ENCODE measurements around the gene TTC28. TPM values are rescaled to one million over a fixed set of nuclear protein-coding genes. Genes with fewer than 3 reads are reported as not detected.

Gene TTC28
- total RNA-seq, 1 experiment from 2014 or later, result not detected

DNA sequence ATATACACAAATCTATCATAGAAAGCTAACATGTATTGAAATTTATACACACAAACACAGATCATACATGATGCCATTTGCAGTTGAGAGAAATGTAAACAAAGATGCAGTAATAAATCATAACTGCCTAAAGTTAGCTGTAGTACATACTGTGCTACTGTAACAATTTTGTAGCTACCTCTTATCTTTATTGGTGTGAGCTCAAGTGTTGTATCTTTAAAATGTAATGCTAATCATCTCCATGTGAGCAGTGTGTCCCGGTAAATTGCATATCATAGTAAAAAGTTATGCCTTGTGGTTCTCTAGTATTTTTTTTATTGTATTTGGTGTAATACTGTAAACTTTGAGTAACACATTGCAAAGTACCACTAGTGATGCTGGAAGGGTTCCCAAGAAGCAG is 743.7 kb downstream of the TTC28 start:
- no peak for TF ChIP-seq CTCF (IDR thresholded peaks at IDR 0.05; ENCODE audit: unreplicated experiment)
- H3K9me3 Mint-ChIP-seq (ENCODE audit: unreplicated experiment), result no peaks in the 10 kb centered on the region
- H3K4me1 Mint-ChIP-seq (ENCODE audit: insufficient read depth, unreplicated experiment), result peaks cover 3% of the 10 kb centered on the region
- CTCF ChIA-PET, result interaction anchor here (0.7 to 1.5 kb wide), 4 partner anchors 16 to 1097 kb away, joined by 3 to 6 read pairs (median 4); no protein-coding TSS in a partner anchor
- DNase-seq (ENCODE audit: unreplicated experiment), result no peak
- H3K36me3 Mint-ChIP-seq (ENCODE audit: insufficient read depth, unreplicated experiment), result no peaks in the 10 kb centered on the region
- H3K4me3 Mint-ChIP-seq (ENCODE audit: unreplicated experiment), result no peak overlapping the region
- no peak overlapping the region for H3K27ac Mint-ChIP-seq (ENCODE audit: low read depth, unreplicated experiment)
- POLR2A ChIA-PET, result no interaction called here
- no peaks in the 10 kb centered on the region for H3K27me3 Mint-ChIP-seq (ENCODE audit: insufficient read depth, unreplicated experiment)
- intact Hi-C loops (cut with micrococcal nuclease), result no loop called here
- no TSS peak for BruUV-seq (replicated peaks)

DNA sequence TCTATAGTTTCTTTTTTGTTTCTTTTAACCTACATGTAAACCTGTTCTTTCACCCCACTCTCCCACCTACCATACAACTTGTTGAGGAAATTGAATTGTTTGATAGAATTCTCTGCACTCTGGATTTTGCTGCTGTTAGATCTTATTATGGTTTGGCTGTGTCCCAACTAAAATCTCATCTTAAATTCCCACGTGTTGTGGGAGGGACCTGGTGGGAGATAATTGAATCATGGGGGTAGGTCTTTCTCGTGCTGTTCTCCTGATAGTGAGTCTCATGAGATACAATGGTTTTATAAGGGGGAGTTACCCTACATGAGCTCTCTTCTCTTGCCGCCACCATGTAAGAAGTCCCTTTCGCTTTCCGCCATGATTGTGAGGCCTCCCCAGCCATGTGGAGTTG is 745.6 kb downstream of the TTC28 start:
- intact Hi-C loops (cut with micrococcal nuclease), result no loop called here
- no peaks in the 10 kb centered on the region for H3K27me3 Mint-ChIP-seq (ENCODE audit: insufficient read depth, unreplicated experiment)
- BruUV-seq (replicated peaks), result no TSS peak
- ChIA-PET POLR2A (interaction anchor here (1.1 kb wide), 1 partner anchor 15 kb away, joined by 5 read pairs; the partner anchor contains the start of gene PITPNB), CTCF (no interaction called here)
- H3K4me1 Mint-ChIP-seq (ENCODE audit: insufficient read depth, unreplicated experiment), result peaks cover 12% of the 10 kb centered on the region
- H3K9me3 Mint-ChIP-seq (ENCODE audit: unreplicated experiment), result no peaks in the 10 kb centered on the region
- no peak overlapping the region for H3K4me3 Mint-ChIP-seq (ENCODE audit: unreplicated experiment)
- no peak overlapping the region for H3K27ac Mint-ChIP-seq (ENCODE audit: low read depth, unreplicated experiment)
- no peak for DNase-seq (ENCODE audit: unreplicated experiment)
- peaks cover 6% of the 10 kb centered on the region for H3K36me3 Mint-ChIP-seq (ENCODE audit: insufficient read depth, unreplicated experiment)
- no peak for TF ChIP-seq CTCF (IDR thresholded peaks at IDR 0.05; ENCODE audit: unreplicated experiment)

GRCh38 chr22:27933186-27933983 is 746.3 kb downstream of the TTC28 start:
- no peak overlapping the region for H3K4me3 Mint-ChIP-seq (ENCODE audit: unreplicated experiment)
- POLR2A ChIA-PET, result interaction anchor here (0.6 kb wide), 1 partner anchor 1587 kb away, joined by 3 read pairs; no protein-coding TSS in a partner anchor

More at GRCh38 chr22:27933186-27933983, 746.3 kb downstream of the TTC28 start:
- Mint-ChIP-seq H3K4me1 (ENCODE audit: insufficient read depth, unreplicated experiment) (peaks cover 12% of the 10 kb centered on the region), H3K36me3 (ENCODE audit: insufficient read depth, unreplicated experiment) (peaks cover 6% of the 10 kb centered on the region), H3K27ac (ENCODE audit: low read depth, unreplicated experiment) (no peak overlapping the region), H3K9me3 (ENCODE audit: unreplicated experiment) (no peaks in the 10 kb centered on the region), H3K27me3 (ENCODE audit: insufficient read depth, unreplicated experiment) (no peaks in the 10 kb centered on the region)
- intact Hi-C loops (cut with micrococcal nuclease), result no loop called here
- CTCF ChIA-PET, result no interaction called here
- BruUV-seq (replicated peaks), result no TSS peak
- TF ChIP-seq CTCF (IDR thresholded peaks at IDR 0.05; ENCODE audit: unreplicated experiment), result no peak
- DNase-seq (ENCODE audit: unreplicated experiment), result no peak
